ENCODE measurements around the gene OSCAR. TPM values are rescaled to one million over a fixed set of nuclear protein-coding genes. Genes with fewer than 3 reads are reported as not detected.

OSCAR gene
- total RNA-seq, 4 donors from 2014 or later = 0.29 to 5.0 (median 1.6) TPM

- no peak for TF ChIP-seq EP300 (IDR thresholded peaks at IDR 0.05)
- TF ChIP-seq POLR2A (IDR thresholded peaks at IDR 0.05; ENCODE audit: low read depth) = no peak
- TF ChIP-seq POLR2AphosphoS5 (IDR thresholded peaks at IDR 0.05) = no peak
- TF ChIP-seq, protein P1, sequence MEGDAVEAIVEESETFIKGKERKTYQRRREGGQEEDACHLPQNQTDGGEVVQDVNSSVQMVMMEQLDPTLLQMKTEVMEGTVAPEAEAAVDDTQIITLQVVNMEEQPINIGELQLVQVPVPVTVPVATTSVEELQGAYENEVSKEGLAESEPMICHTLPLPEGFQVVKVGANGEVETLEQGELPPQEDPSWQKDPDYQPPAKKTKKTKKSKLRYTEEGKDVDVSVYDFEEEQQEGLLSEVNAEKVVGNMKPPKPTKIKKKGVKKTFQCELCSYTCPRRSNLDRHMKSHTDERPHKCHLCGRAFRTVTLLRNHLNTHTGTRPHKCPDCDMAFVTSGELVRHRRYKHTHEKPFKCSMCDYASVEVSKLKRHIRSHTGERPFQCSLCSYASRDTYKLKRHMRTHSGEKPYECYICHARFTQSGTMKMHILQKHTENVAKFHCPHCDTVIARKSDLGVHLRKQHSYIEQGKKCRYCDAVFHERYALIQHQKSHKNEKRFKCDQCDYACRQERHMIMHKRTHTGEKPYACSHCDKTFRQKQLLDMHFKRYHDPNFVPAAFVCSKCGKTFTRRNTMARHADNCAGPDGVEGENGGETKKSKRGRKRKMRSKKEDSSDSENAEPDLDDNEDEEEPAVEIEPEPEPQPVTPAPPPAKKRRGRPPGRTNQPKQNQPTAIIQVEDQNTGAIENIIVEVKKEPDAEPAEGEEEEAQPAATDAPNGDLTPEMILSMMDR (IDR thresholded peaks at IDR 0.05) = no peak
- Histone ChIP-seq H3K27ac (replicated peaks in 1 of 4) (no peak overlapping the region), H3K9me3 (no peaks in the 10 kb centered on the region), H3K27me3 (no peaks in the 10 kb centered on the region), H3K4me1 (peaks cover 23 to 58% (median 47%) of the 10 kb centered on the region in 4 donors), H3K4me3 (no peak overlapping the region), H3K36me3 (peaks cover 50 to 76% (median 67%) of the 10 kb centered on the region in 4 donors)
- 83% methylated on average over 7 of the region's 7 CpGs for WGBS
- intact Hi-C loops (cut with DNase I) = no loop called here
- DNase-seq (ENCODE audit: extremely low spot score) = no peak
Observed at GRCh38 chr19:54142166-54142780, 41.7 kb upstream of the OSCAR start.

DNA sequence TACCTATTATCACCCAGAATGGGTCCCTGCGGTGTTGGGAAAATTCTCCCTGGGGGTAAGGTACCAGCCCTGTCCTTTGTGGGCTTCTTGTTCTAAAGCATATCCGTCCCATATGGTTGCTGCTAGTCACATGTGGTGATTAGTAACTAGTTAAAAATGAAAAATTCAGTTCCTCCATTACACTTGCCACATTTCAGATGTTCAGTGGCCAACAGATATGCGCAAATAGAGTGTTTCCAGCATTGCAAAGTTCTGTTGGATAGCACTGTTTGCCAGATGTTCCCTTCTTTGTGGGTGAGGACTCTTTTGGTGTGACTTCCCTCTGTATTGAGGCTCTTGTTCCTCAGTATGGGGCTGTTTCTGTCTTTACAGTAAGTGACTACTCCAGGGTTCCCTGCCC lies 40.8 kb upstream of the OSCAR start:
- peaks cover 21 to 54% (median 43%) of the 10 kb centered on the region in 4 donors for H3K4me1 ChIP-seq
- DNase-seq (ENCODE audit: extremely low spot score) = no peak
- H3K4me3 ChIP-seq = no peak overlapping the region
- no peaks in the 10 kb centered on the region for H3K9me3 ChIP-seq
- 93% methylated on average over 3 of the region's 3 CpGs for WGBS
- no peak overlapping the region for H3K27ac ChIP-seq (replicated peaks in 1 of 4)
- intact Hi-C loops (cut with DNase I) = no loop called here
- TF ChIP-seq, protein P1 (IDR thresholded peaks at IDR 0.05) = no peak
- TF ChIP-seq EP300 (IDR thresholded peaks at IDR 0.05) (no peak), POLR2AphosphoS5 (IDR thresholded peaks at IDR 0.05) (no peak), POLR2A (IDR thresholded peaks at IDR 0.05; ENCODE audit: low read depth) (no peak)
- H3K36me3 ChIP-seq = peaks cover 40 to 67% (median 58%) of the 10 kb centered on the region in 4 donors
- H3K27me3 ChIP-seq = no peaks in the 10 kb centered on the region

DNA sequence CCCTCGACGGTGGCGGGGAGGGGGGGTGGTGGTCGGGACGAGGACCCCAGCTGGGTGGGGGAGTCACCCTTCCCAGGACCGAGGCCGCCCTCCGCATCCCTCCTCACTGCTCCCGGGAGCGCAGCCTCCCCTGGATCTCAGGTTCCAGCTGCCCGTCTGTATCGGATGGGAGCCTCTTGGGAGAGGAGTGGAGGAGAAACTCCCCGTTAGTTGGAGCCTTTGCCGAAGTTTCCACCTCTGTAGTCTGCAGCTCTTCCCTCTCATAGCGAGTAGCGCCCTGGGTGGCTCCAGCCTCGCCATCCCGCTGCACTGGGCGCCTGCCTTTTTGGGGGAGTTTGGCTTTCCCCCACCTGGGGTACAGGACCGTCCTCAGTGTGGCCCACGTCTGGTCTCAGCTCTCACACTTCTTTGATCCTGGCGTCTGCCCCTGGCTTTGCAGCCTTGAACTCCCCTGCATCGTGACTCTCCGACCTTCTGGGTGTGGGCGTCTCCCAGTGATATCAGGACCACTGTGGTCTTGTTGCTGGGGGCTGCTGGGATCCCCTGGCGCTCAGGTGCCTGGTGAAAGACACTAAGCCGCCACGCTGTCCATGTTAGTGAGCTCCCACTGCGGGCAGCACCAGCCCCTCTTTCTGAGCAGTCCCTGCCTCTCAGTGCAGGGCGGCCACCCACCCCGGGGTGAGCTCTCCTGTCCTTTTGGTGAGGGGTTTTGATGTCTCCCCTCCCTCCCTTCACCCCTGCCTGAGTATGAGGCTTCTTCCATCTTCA lies 38.1 kb upstream of the OSCAR start:
- DNase-seq (ENCODE audit: extremely low spot score) = no peak
- peak overlapping the region; percentile 93 to 100 (median 98) for H3K4me3 ChIP-seq
- H3K36me3 ChIP-seq = peaks cover 14 to 40% (median 31%) of the 10 kb centered on the region in 4 donors
- H3K9me3 ChIP-seq = no peaks in the 10 kb centered on the region
- TF ChIP-seq POLR2A (IDR thresholded peaks at IDR 0.05; ENCODE audit: low read depth) = no peak
- TF ChIP-seq, protein P1 (IDR thresholded peaks at IDR 0.05) = no peak
- TF ChIP-seq EP300 (IDR thresholded peaks at IDR 0.05) = no peak
- TF ChIP-seq POLR2AphosphoS5 (IDR thresholded peaks at IDR 0.05) = no peak
- no peaks in the 10 kb centered on the region for H3K27me3 ChIP-seq
- H3K27ac ChIP-seq (replicated peaks in 1 of 4) = peak overlapping the region; percentile 94 to 98 (median 97)
- H3K4me1 ChIP-seq = peaks cover 28 to 56% (median 48%) of the 10 kb centered on the region in 4 donors
- intact Hi-C loops (cut with DNase I) = no loop called here
- WGBS = 22% methylated on average over 9 of the region's 31 CpGs

GRCh38 chr19:54137699-54138488 lies 37.3 kb upstream of the OSCAR start, which contains the start of gene CNOT3:
CNOT3 (plus strand) TSS chr19:54137762; CDS start chr19:54142979, 5,217 bp downstream.
- peak within 1 kb of the TSS; percentile 93 to 100 (median 98) for H3K4me3 ChIP-seq
- TF ChIP-seq POLR2AphosphoS5 (IDR thresholded peaks at IDR 0.05) (peak; percentile 93 to 94), EP300 (IDR thresholded peaks at IDR 0.05) (no peak), POLR2A (IDR thresholded peaks at IDR 0.05; ENCODE audit: low read depth) (peak; percentile 73)
- TF ChIP-seq, protein P1 (IDR thresholded peaks at IDR 0.05) = peak in 1 of 3 experiments; percentile 6
- WGBS = 1% methylated on average over 13 of the region's 103 CpGs
- H3K9me3 ChIP-seq = no peaks in the 10 kb centered on the region
- no peak for DNase-seq (ENCODE audit: extremely low spot score)
- H3K27ac ChIP-seq (replicated peaks in 1 of 4) = peak within 1 kb of the TSS; percentile 94 to 98 (median 97)
- no peaks in the 10 kb centered on the region for H3K27me3 ChIP-seq
- intact Hi-C loops (cut with DNase I) = no loop called here
- H3K36me3 ChIP-seq = peaks cover 6 to 36% (median 25%) of the 10 kb centered on the region in 4 donors
- H3K4me1 ChIP-seq = peaks cover 28 to 56% (median 48%) of the 10 kb centered on the region in 4 donors

Measured in esophagus muscularis mucosa (tissue), 4 donors.